HG03064 (cell line): ENCODE results near the gene ZNF71.

Source experiments
- ATAC-seq: cut with Tn5 transposase; IDR thresholded peaks from one replicate; pipeline ENCODE4 v1.9.1; 2021; ENCODE audit warnings: low read depth; ENCODE audit not compliant: unreplicated experiment

The ZNF71 gene

DNA sequence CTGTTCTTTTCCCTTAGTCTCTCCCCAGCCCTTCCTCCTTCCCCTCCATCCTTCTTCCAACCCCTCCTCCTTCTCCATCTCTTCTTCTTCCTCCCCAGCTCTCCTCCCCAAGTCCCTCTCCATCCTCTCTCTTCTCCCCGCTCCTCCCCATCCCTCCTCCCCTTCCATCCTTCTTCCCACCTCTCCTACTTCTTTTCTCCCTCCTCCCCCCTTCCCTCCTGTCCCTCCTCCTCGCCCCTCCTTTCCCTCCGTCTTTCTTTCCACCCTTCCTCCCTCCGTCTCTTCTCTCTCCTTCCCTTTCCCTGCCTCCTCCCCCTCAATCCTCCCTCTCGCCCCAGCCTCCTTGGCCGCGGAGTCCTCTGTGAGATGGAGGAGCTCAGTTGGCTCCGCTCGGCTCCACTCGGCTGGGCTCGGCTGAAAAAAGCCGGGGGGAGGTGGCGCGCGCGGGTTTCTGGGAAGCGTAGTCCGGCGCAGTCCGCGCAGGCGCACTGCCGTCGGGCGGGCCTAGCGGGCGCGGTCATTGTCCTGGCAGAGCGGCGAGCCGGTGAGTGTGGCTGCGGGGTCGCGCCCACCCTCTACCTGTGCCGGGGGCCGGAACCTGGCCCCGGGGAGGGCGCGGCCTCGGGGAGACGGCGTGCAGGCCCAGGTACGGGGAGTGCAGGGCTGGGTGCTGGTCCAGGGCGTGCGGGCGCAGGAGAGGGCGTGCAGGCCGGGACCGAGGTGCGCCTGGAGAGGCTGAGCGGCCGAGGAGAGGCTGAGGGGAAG lies at the start of gene ZNF71:
Gene ZNF71, plus strand, starts transcription at position 520 of the 765 bp plus-strand sequence. CDS start 6,257 bp downstream, outside the sequence.
- peak; percentile 83 for ATAC-seq

GRCh38 chr19:56547535-56547934 lies 47.6 kb upstream of the ZNF71 start:
- ATAC-seq: no peak

DNA sequence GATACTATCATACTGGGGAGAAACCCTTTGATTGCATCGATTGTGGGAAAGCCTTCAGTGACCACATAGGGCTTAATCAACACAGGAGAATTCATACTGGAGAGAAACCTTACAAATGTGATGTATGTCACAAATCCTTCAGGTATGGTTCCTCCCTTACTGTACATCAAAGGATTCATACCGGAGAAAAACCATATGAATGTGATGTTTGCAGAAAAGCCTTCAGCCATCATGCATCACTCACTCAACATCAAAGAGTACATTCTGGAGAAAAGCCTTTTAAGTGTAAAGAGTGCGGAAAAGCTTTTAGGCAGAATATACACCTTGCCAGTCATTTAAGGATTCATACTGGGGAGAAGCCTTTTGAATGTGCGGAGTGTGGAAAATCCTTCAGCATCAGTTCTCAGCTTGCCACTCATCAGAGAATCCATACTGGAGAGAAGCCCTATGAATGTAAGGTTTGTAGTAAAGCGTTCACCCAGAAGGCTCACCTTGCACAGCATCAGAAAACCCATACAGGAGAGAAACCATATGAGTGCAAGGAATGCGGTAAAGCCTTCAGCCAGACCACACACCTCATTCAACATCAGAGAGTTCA lies 40.7 kb upstream of the ZNF71 start:
- ATAC-seq: no peak

GRCh38 chr19:56562766-56563165 lies 32.3 kb upstream of the ZNF71 start:
- no peak for ATAC-seq

- ATAC-seq: peak; percentile 37
These were observed 28.2 kb upstream of the ZNF71 start for GRCh38 chr19:56566904-56567273.

DNA sequence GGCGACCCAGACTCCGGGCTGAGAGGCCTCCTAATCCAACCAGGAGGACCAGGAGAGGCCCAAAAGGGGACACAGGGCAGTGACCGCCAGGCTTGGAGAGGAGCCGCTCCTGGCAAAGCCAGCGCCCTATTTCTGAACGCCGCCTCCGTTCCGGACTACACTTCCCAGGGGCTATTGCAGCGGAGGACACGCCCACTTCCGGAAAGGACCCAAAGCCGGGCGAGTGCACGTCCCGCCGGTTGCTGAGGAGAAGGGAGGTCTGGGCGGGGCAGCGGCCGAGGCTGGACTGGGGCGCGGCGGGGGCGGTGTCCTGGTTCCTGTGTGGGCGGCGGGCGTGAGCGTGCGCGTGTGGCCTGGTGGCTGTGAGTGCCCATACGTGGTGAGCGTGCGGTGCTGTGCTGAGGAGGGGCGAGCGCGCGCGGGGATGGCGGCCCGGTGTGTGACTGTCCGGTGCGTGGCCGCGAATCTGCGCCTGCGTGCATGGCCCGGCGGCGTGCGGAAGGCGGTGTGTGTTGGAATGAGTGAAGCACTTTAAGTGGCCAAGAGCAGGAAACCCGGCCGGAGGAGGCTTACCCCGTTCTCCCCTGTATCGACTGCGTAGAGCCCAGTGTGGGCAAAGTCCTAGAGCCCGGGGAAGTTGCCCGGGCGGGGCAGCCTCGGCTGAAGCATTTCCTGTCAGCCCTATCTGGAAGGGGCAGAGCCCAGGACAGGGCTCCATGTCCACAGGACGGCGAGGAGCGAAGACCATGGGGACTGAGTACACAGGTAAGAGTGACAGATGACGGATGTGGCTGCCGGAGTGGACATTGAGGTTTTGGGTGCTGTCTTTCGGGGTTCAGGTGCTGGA lies 27.6 kb upstream of the ZNF71 start, which contains the start of gene ZNF470:
Gene ZNF470, plus strand, starts transcription at position 195 of the 847 bp plus-strand sequence. CDS start 2,844 bp downstream, outside the sequence.
- ATAC-seq: peak; percentile 96

DNA sequence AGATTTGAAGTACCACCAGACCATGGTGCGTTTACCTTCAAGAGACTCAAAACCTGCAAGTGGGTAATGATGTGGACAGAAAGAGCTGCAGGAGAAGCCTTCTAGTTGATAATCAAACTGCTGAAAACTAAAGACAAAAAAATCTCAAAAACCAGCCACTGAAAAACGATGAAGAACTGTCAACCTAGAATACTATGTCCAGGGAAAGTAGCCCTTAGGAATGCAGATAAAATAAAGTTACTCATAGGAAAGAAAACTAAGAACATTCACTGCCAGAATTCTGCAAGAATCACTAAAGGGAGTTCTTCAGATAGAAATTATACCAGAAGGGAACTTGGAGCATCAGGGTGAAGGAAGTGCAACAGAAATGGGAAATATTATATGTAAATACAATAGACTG lies 22.5 kb upstream of the ZNF71 start:
- ATAC-seq: no peak

- ATAC-seq: no peak
These were observed 21.2 kb upstream of the ZNF71 start for GRCh38 chr19:56573914-56574313.

GRCh38 chr19:56577719-56578602 lies 17.1 kb upstream of the ZNF71 start:
- no peak for ATAC-seq

- no peak for ATAC-seq
These were observed 688 bp upstream of the ZNF71 start for GRCh38 chr19:56594446-56594782.

DNA sequence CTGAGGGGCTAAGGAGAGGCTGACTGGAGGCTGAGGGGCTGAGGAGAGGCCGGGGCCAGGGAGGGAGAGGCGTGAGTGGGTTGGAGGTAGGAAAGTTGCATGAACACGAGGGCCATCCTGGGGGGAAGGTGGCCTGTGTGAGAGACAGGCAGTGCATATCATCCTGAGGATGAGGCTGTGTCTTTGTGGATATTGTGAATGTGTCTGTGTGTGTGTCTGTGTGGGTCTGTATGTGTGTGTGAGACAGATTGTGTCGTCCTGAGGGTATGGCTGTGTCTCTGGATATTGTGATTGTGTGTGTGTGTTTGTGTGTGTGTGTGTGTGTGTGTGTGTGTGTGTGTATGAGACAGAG lies 422 bp downstream of the ZNF71 start:
- peak; percentile 22 for ATAC-seq

DNA sequence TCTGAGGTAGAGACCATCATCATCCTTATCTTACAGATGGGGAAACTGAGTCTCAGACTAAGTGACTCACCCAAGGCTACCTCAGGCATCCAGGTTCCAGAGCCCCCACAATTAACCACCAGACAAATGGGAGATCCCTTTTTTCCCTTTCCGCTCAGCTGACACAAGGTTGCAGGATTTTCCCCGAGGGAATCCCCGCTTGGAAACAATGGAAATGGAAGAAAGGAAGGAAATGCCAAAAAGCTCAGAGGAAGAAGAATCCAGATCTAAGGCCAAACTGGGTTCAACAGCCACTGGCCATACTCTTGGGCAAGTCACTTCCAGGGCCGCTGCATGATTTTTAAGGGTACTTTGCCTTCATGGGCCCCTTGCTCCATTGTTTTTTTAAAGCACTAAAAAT lies 1.6 kb downstream of the ZNF71 start:
- no peak for ATAC-seq

DNA sequence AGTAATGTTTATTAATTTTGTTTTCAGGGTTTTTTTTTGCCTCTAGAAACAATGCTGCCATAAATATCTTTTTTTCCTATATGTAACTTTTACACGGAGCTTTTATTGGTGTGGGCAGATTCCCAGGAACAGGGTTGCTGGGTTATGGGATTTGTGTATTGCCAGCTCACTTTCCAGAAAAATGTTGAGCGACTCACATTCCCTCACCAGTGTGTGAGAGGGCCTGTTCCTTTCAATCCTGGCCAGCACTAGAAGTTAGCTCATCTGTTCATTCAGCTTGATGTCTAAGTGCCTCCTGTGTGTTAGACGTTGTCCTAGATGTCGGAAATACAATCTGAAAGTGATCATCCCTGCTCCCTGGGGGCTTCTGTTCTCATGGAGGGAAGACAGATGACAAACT lies 2.6 kb downstream of the ZNF71 start:
- ATAC-seq: no peak

GRCh38 chr19:56601375-56601774 lies 6.3 kb downstream of the ZNF71 start:
- no peak for ATAC-seq

DNA sequence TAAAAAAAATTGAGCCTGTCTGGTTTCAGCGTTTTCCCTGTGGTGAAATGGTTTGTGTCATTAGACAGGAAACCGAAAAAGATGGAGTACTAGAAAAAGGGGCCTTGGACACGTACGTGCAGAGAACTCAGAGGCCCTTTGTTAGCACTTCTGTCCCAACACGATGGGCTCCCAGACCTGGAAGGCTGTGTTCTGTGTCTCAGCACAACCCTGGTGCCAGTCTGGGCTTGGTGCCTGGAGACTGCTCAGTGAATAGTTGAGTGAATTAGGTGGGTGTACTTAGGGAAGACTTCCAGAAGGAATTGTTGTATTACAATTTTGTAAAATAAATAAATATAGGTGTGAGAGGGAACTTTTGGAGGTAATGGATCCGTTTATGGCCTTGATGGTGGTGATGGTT lies 8.7 kb downstream of the ZNF71 start:
- ATAC-seq: no peak

DNA sequence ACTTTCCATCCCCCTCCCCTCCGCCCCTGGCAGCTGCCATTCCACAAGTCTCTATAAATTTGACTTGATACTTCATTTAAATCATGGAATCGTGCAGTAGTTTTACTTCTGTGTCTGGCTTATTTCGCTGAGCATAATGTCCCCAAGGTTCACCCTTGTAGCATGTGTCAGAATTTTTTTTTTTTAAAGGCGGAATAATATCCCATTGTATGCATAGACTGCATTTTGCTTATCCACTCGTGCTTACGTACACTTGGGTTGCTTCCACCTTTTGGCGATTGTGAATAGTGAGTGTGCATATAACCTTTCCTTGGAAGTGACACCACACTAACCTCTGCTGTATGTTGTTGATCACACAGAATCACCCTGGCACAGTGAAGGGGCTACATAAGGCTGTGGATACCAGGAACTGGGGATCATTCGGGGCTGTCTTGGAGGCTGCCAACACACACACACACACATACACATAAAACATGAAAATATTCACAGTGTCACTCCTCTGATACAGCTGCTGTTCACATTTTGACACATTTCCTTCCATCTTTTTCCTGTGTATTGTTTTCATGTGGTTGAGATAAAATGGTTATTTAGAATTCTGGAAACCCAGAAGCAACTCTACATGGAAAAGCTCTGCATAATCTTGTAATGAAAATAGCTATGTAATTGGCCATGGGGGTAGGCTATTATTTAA lies 13.3 kb downstream of the ZNF71 start:
- no peak for ATAC-seq

- ATAC-seq: no peak
These were observed 16.2 kb downstream of the ZNF71 start for GRCh38 chr19:56611288-56611687.

- ATAC-seq: no peak
These were observed 17.6 kb downstream of the ZNF71 start for GRCh38 chr19:56612737-56613136.

DNA sequence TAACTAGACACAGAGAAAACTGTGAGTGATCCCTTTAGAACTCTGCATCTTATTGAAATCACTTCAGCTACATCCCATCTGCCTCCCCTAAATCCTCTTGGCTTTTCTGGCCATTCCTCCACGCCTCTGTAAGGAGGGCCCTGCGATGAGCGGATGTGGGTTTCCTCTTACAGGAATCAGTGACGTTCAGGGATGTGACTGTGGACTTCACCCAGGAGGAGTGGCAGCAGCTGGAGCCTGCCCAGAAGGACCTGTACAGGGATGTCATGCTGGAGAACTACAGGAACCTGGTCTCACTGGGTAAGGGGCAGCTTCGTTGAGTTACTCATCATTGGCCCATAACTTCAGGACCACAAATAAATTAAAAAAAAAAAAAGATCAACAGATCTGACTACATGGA lies 18.5 kb downstream of the ZNF71 start:
- no peak for ATAC-seq

GRCh38 chr19:56617531-56617930 lies 22.4 kb downstream of the ZNF71 start:
- no peak for ATAC-seq
